GM23338 (cell line): Measurements from ENCODE around the gene NPTXR.

Experiments
- CREB1 ChIP-seq: fragments of 250-450 bp; sonication (Bioruptor Pico); IDR thresholded peaks from 2 replicates; pipeline ENCODE4 v1.5.0; 2020; ENCODE audit warnings: low read depth, mild to moderate bottlenecking, moderate library complexity
- EZH2 ChIP-seq: fragments of 200-600 bp; sonication (generic); IDR thresholded peaks from one replicate; pipeline ENCODE4 v1.8.0; 2017; ENCODE audit warnings: antibody characterized with exemption, mild to moderate bottlenecking, low read depth; ENCODE audit not compliant: unreplicated experiment
- EZH2phosphoT487 ChIP-seq: fragments of 200-600 bp; sonication (generic); IDR thresholded peaks from one replicate; pipeline ENCODE4 v1.8.1; 2018; ENCODE audit warnings: antibody characterized with exemption; ENCODE audit not compliant: unreplicated experiment
- JUNB ChIP-seq: IDR thresholded peaks from one replicate; pipeline ENCODE4 v1.6.1; 2016; ENCODE audit warnings: antibody characterized with exemption; ENCODE audit not compliant: unreplicated experiment
- NANOG ChIP-seq: IDR thresholded peaks from 2 replicates; pipeline ENCODE4 v1.6.1; 2016; ENCODE audit warnings: antibody characterized with exemption, borderline replicate concordance
- POLR2AphosphoS5 ChIP-seq: IDR thresholded peaks from 2 replicates; pipeline ENCODE4 v1.6.1; 2016; ENCODE audit warnings: antibody characterized with exemption, low read depth
- REST ChIP-seq: IDR thresholded peaks from one replicate; pipeline ENCODE4 v1.6.1; 2018; ENCODE audit warnings: antibody characterized with exemption; ENCODE audit not compliant: unreplicated experiment
- ZNF331 ChIP-seq: fragments of 250-450 bp; sonication (Bioruptor Pico); IDR thresholded peaks from 2 replicates; pipeline ENCODE4 v1.5.0; 2020; ENCODE audit warnings: low read depth, mild to moderate bottlenecking, moderate library complexity
- TF ChIP-seq, protein P1 (sequence below), 2 experiments: fragments of 200-600 bp in 1 of 2; sonication (generic) in 1 of 2; conservative IDR thresholded peaks; 2 replicates each; pipeline versions ENCODE4 v1.5.1 to v1.6.1; 2016 to 2017; ENCODE audit warnings: antibody characterized with exemption in 2 of 2, low read depth in 2 of 2, mild to moderate bottlenecking in 2 of 2, moderate library complexity in 1 of 2

- TF ChIP-seq JUNB (no peak), EZH2 (no peak), REST (no peak), POLR2AphosphoS5 (no peak), CREB1 (CRISPR knock-in tag) (no peak), ZNF331 (CRISPR knock-in tag) (no peak), EZH2phosphoT487 (no peak), NANOG (no peak)
- TF ChIP-seq, protein P1, sequence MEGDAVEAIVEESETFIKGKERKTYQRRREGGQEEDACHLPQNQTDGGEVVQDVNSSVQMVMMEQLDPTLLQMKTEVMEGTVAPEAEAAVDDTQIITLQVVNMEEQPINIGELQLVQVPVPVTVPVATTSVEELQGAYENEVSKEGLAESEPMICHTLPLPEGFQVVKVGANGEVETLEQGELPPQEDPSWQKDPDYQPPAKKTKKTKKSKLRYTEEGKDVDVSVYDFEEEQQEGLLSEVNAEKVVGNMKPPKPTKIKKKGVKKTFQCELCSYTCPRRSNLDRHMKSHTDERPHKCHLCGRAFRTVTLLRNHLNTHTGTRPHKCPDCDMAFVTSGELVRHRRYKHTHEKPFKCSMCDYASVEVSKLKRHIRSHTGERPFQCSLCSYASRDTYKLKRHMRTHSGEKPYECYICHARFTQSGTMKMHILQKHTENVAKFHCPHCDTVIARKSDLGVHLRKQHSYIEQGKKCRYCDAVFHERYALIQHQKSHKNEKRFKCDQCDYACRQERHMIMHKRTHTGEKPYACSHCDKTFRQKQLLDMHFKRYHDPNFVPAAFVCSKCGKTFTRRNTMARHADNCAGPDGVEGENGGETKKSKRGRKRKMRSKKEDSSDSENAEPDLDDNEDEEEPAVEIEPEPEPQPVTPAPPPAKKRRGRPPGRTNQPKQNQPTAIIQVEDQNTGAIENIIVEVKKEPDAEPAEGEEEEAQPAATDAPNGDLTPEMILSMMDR (conservative IDR thresholded peaks at IDR 0.05; ENCODE audit: low read depth in 2 of 2) = no peak
Observed at GRCh38 chr22:38830845-38831108, 13.1 kb downstream of the NPTXR start.
